HCT116 (cell line): Measurements from ENCODE around the gene CAMK2D. TPM values are rescaled to one million over a fixed set of nuclear protein-coding genes. Genes with fewer than 3 reads are reported as not detected.

ENCODE experiments used
- ATAC-seq: fragments of 200-7000 bp; cut with Tn5 transposase; 2 replicates; pipeline ENCODE4 v1.9.1; 2020; ENCODE audit warnings: mild to moderate bottlenecking, moderate library complexity
- BruUV-seq: library from RNA; stranded (reverse); fragments of 400-500 nt; replicated peaks from 2 replicates; lab custom pipeline; 2021; lab: Mats Ljungman, UMichigan
- CTCF ChIA-PET: fragments of 300-600 bp; sonication (Branson Sonifier 250); formaldehyde crosslinking; loops from one replicate; lab custom pipeline; 2021; ENCODE audit warnings: antibody characterized with exemption; lab: Charles Lee
- POLR2A ChIA-PET: fragments of 300-600, 350-600 bp; sonication (Branson Sonifier 250); formaldehyde crosslinking; loops from one replicate; lab custom pipeline; 2021; ENCODE audit warnings: antibody characterized with exemption; lab: Charles Lee
- RAD21 ChIA-PET, 2 experiments: fragments of 300-600 bp; sonication (Branson Sonifier 250); formaldehyde crosslinking; loops; one replicate each; lab custom pipeline; 2023; ENCODE audit warnings: low total read pairs in 2 of 2; ENCODE audit not compliant: uncharacterized antibody in 2 of 2, unreplicated experiment in 2 of 2, low non-redundant PET in 1 of 2; lab: Charles Lee
- DNase-seq: peaks from one replicate; pipeline ENCODE4 v3.0.0-alpha.2; 2010; ENCODE audit warnings: low read depth, low spot score
- H2AFZ ChIP-seq: fragments of 200-600 bp; shearing (Covaris generic), sonication (generic); 2 replicates; pipeline ENCODE4 v1.6.1; 2017; ENCODE audit warnings: low read depth, mixed run types, mixed read lengths, antibody characterized with exemption, low read length; ENCODE audit not compliant: poor library complexity, severe bottlenecking
- H3K27ac ChIP-seq: 2 replicates; pipeline ENCODE4 v1.5.1; 2012; ENCODE audit warnings: low read depth, low read length
- H3K27me3 ChIP-seq: fragments of 200-600 bp; sonication (generic); 2 replicates; pipeline ENCODE4 v1.6.1; 2016; ENCODE audit warnings: mixed run types, low read length, mixed read lengths; ENCODE audit not compliant: insufficient read depth
- H3K36me3 ChIP-seq, 2 experiments: fragments of 200-500 bp in 1 of 2; fragments of 200-600 bp in 1 of 2; sonication (Bioruptor generic) in 1 of 2; sonication (generic) in 1 of 2; 2 replicates each; pipeline versions ENCODE4 v1.5.1 to v1.6.1; 2014 to 2016; ENCODE audit warnings: low read length in 2 of 2, inconsistent platforms in 1 of 2, mixed read lengths in 1 of 2, mixed run types in 1 of 2; ENCODE audit not compliant: insufficient read depth in 2 of 2, control insufficient read depth in 1 of 2
- H3K4me1 ChIP-seq, 2 experiments: fragments of 200-600 bp in 1 of 2; sonication (generic) in 1 of 2; 2 replicates each; pipeline versions ENCODE4 v1.5.1 to v1.6.1; 2012 to 2017; ENCODE audit warnings: low read length in 2 of 2, inconsistent platforms in 1 of 2, mild to moderate bottlenecking in 1 of 2, mixed read lengths in 1 of 2, mixed run types in 1 of 2, moderate library complexity in 1 of 2; ENCODE audit not compliant: insufficient read depth in 2 of 2, control insufficient read depth in 1 of 2
- H3K4me2 ChIP-seq: fragments of 200-600 bp; sonication (generic); 2 replicates; pipeline ENCODE4 v1.6.1; 2017; ENCODE audit warnings: mixed run types, low read length, mixed read lengths
- H3K4me3 ChIP-seq, 2 experiments: fragments of 200-600 bp in 1 of 2; sonication (generic) in 1 of 2; replicated peaks in 1 of 2; 2 replicates each; pipeline ENCODE4 v1.5.1; 2011 to 2016; ENCODE audit warnings: low read length in 2 of 2, control low read depth in 1 of 2, low read depth in 1 of 2, mild to moderate bottlenecking in 1 of 2, mixed read lengths in 1 of 2, mixed run types in 1 of 2
- H3K79me2 ChIP-seq: fragments of 200-600 bp; sonication (generic); 2 replicates; pipeline ENCODE4 v1.6.1; 2017; ENCODE audit warnings: mild to moderate bottlenecking, mixed run types, low read length, moderate library complexity, mixed read lengths; ENCODE audit not compliant: insufficient read depth
- H3K9ac ChIP-seq: fragments of 200-600 bp; sonication (generic); 2 replicates; pipeline ENCODE4 v1.6.1; 2016; ENCODE audit warnings: low read length, mixed read lengths
- H3K9me2 ChIP-seq: fragments of 200-600 bp; sonication (generic), shearing (Covaris generic); 2 replicates; pipeline ENCODE4 v1.6.1; 2017; ENCODE audit warnings: mixed run types, mild to moderate bottlenecking, moderate library complexity; ENCODE audit not compliant: insufficient read depth
- H3K9me3 ChIP-seq, 2 experiments: fragments of 200-500 bp in 1 of 2; fragments of 200-600 bp in 1 of 2; sonication (Bioruptor generic) in 1 of 2; sonication (generic) in 1 of 2; 2 replicates each; pipeline ENCODE4 v1.6.1; 2014 to 2017; ENCODE audit warnings: low read length in 2 of 2, mixed read lengths in 2 of 2, inconsistent platforms in 1 of 2, low read depth in 1 of 2, mild to moderate bottlenecking in 1 of 2, mixed run types in 1 of 2, moderate library complexity in 1 of 2; ENCODE audit not compliant: control insufficient read depth in 1 of 2, insufficient read depth in 1 of 2
- H4K20me1 ChIP-seq: fragments of 200-600 bp; sonication (generic), shearing (Covaris generic); 2 replicates; pipeline ENCODE4 v1.6.1; 2017; ENCODE audit warnings: mixed run types, mild to moderate bottlenecking, moderate library complexity; ENCODE audit not compliant: insufficient read depth
- CBX3 ChIP-seq: IDR thresholded peaks from 2 replicates; pipeline ENCODE4 v1.6.1; 2012; ENCODE audit warnings: low read depth
- CEBPB ChIP-seq: IDR thresholded peaks from 2 replicates; pipeline ENCODE4 v1.6.1; 2012; ENCODE audit warnings: low read depth
- EGR1 ChIP-seq: IDR thresholded peaks from 2 replicates; pipeline ENCODE4 v1.6.1; 2012; ENCODE audit warnings: low read depth
- EZH2 ChIP-seq: fragments of 200-600 bp; sonication (generic); IDR thresholded peaks from 2 replicates; pipeline ENCODE4 v1.6.1; 2017; ENCODE audit warnings: antibody characterized with exemption, mixed run types
- EZH2phosphoT487 ChIP-seq: fragments of 200-600 bp; IDR thresholded peaks from 2 replicates; pipeline ENCODE4 v1.6.1; 2018; ENCODE audit warnings: antibody characterized with exemption, borderline replicate concordance
- JUND ChIP-seq: IDR thresholded peaks from 2 replicates; pipeline ENCODE4 v1.6.1; 2012
- POLR2A ChIP-seq: IDR thresholded peaks from 2 replicates; pipeline ENCODE4 v1.7.0; 2011; ENCODE audit warnings: borderline replicate concordance; ENCODE audit not compliant: insufficient read depth, insufficient read length; ENCODE audit errors: extremely low read depth
- RAD21 ChIP-seq: IDR thresholded peaks from 2 replicates; pipeline ENCODE4 v1.6.1; 2012; ENCODE audit warnings: low read depth, mild to moderate bottlenecking
- SP1 ChIP-seq: IDR thresholded peaks from 2 replicates; pipeline ENCODE4 v1.6.1; 2012; ENCODE audit warnings: low read depth
- intact Hi-C: fragments of 100-400 bp; cut with micrococcal nuclease; formaldehyde crosslinking; loops from 2 replicates; pipeline ENCODE4 v1.10.0; 2022
- total RNA-seq: library from RNA; stranded (reverse); gene quantifications from one replicate; pipeline ENCODE4 v1.2.1, GENCODE V29; 2021; ENCODE audit not compliant: unreplicated experiment
- TF ChIP-seq, protein P1 (sequence below): IDR thresholded peaks from 2 replicates; pipeline ENCODE4 v1.6.1; 2012
- TF ChIP-seq, protein P2 (sequence below): IDR thresholded peaks from 2 replicates; pipeline ENCODE4 v1.6.1; 2012
- TF ChIP-seq, protein P3 (sequence below), 3 experiments: fragments of 200-600 bp in 1 of 3; sonication (generic) in 1 of 3; IDR thresholded peaks in 2 of 3; conservative IDR thresholded peaks in 1 of 3; 2 replicates each; pipeline ENCODE4 v1.5.1; 2012 to 2017; ENCODE audit warnings: low read depth in 2 of 3, low read length in 2 of 3, antibody characterized with exemption in 1 of 3, borderline replicate concordance in 1 of 3, control low read depth in 1 of 3, mild to moderate bottlenecking in 1 of 3, mixed read lengths in 1 of 3, mixed run types in 1 of 3, moderate library complexity in 1 of 3; ENCODE audit not compliant: insufficient read depth in 1 of 3
- TF ChIP-seq, protein P4 (sequence below): IDR thresholded peaks from 2 replicates; pipeline ENCODE4 v1.6.1; 2011; ENCODE audit warnings: mild to moderate bottlenecking, low read length, moderate library complexity; ENCODE audit not compliant: insufficient replicate concordance; ENCODE audit errors: extremely low read depth

CAMK2D gene
- total RNA-seq, 1 experiment from 2014 or later, result 67.0 TPM

DNA sequence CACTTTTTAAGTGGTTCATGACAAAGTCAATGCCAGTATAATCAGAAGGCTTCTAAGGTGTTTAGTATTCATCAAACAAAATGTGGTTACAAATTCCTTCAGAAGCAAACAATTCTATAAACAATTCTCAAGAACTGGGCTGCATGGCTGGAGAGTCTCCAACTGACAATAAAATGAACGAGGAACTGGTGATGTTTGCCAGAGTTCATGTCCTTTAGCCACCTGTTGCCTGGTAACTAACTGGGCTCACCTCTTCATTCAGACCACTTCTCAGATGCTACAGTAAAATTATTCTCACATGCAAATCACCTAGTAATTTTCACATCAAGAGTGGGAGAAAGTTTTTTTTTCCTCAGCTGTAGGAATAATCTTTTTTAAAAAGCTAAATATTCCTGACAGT is 53.3 kb downstream of the CAMK2D start:
- H3K4me1 ChIP-seq, result peaks cover 10 to 20% of the 10 kb centered on the region in 2 experiments; a peak in 3 of 4 replicates
- no peak for DNase-seq
- TF ChIP-seq, protein P1, sequence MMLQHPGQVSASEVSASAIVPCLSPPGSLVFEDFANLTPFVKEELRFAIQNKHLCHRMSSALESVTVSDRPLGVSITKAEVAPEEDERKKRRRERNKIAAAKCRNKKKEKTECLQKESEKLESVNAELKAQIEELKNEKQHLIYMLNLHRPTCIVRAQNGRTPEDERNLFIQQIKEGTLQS, result no peak
- TF ChIP-seq JUND, result 0 out of 2 replicates have a peak, but pooled peaks have one; percentile 7
- TF ChIP-seq, all 23 proteins: peak for 1
- Histone ChIP-seq H2AFZ (no peak overlapping the region), H4K20me1 (no peaks in the 10 kb centered on the region), H3K27me3 (no peaks in the 10 kb centered on the region), H3K4me3 (no peak overlapping the region), H3K9me2 (no peaks in the 10 kb centered on the region), H3K9me3 (no peaks in the 10 kb centered on the region), H3K4me2 (peak overlapping the region; percentile 9; the same call in 1 of the 2 replicates), H3K79me2 (0 out of 2 replicates have a peak, but pooled peaks cover 22% of the 10 kb centered on the region), H3K36me3 (no peaks in the 10 kb centered on the region), H3K9ac (no peak overlapping the region), H3K27ac (no peak overlapping the region)
- CTCF ChIA-PET, result no interaction called here
- POLR2A ChIA-PET, result no interaction called here
- RAD21 ChIA-PET, result no interaction called here
- ATAC-seq, result 0 out of 2 replicates have a peak, but pooled peaks have one; percentile 59
- no TSS peak for BruUV-seq
- intact Hi-C loops, result no loop called here

DNA sequence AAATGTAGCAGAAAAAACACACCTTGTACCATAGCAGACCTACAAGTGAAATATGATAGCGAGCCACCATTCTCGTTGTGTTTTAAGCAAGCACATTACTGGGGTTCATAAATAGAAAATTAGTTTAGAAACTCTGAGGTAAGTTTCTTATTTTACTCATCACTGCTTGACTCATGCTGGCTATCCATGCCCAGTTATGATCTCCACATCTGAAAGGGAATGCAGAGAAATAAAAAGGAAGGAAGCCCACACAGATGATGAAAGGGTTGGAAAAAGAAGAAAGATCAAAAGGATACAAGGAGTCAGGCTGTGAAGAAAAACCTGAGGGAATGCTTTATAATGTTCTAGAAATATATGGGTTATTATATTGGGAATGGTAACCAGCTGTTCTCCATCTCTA is 54.5 kb downstream of the CAMK2D start:
- ChIA-PET RAD21 (no interaction called here), POLR2A (no interaction called here), CTCF (no interaction called here)
- ATAC-seq (no peak), DNase-seq (no peak)
- Histone ChIP-seq H2AFZ (no peak overlapping the region), H4K20me1 (no peaks in the 10 kb centered on the region), H3K79me2 (0 out of 2 replicates have a peak, but pooled peaks cover 18% of the 10 kb centered on the region), H3K27ac (no peak overlapping the region; the same call in 1 of the 2 replicates), H3K4me1 (peaks cover 10 to 28% of the 10 kb centered on the region in 2 experiments; a peak in 3 of 4 replicates), H3K27me3 (no peaks in the 10 kb centered on the region), H3K4me2 (0 out of 2 replicates have a peak overlapping the region, but pooled peaks have one; percentile 2), H3K4me3 (no peak overlapping the region), H3K36me3 (no peaks in the 10 kb centered on the region), H3K9me3 (no peaks in the 10 kb centered on the region), H3K9ac (no peak overlapping the region), H3K9me2 (no peaks in the 10 kb centered on the region)
- intact Hi-C loops, result no loop called here
- BruUV-seq, result no TSS peak
- TF ChIP-seq, protein P2, sequence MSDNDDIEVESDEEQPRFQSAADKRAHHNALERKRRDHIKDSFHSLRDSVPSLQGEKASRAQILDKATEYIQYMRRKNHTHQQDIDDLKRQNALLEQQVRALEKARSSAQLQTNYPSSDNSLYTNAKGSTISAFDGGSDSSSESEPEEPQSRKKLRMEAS, result no peak
- peak; percentile 71 for TF ChIP-seq CEBPB
- TF ChIP-seq SP1, result peak; percentile 67
- TF ChIP-seq CBX3, result no peak
- TF ChIP-seq, protein P1, result no peak
- TF ChIP-seq JUND, result peak; percentile 65
- TF ChIP-seq, protein P3, sequence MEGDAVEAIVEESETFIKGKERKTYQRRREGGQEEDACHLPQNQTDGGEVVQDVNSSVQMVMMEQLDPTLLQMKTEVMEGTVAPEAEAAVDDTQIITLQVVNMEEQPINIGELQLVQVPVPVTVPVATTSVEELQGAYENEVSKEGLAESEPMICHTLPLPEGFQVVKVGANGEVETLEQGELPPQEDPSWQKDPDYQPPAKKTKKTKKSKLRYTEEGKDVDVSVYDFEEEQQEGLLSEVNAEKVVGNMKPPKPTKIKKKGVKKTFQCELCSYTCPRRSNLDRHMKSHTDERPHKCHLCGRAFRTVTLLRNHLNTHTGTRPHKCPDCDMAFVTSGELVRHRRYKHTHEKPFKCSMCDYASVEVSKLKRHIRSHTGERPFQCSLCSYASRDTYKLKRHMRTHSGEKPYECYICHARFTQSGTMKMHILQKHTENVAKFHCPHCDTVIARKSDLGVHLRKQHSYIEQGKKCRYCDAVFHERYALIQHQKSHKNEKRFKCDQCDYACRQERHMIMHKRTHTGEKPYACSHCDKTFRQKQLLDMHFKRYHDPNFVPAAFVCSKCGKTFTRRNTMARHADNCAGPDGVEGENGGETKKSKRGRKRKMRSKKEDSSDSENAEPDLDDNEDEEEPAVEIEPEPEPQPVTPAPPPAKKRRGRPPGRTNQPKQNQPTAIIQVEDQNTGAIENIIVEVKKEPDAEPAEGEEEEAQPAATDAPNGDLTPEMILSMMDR (IDR thresholded peaks at IDR 0.05 in 2 of 3, conservative IDR thresholded peaks at IDR 0.05 in 1 of 3; ENCODE audit: borderline replicate concordance in 1 of 3, insufficient read depth in 1 of 3, low read depth in 2 of 3, low read length in 2 of 3), result no peak
- peak; percentile 30; the same call in 1 of the 2 replicates for TF ChIP-seq EGR1
- TF ChIP-seq RAD21, result 0 out of 2 replicates have a peak, but pooled peaks have one; percentile 6
- no peak for TF ChIP-seq EZH2phosphoT487
- no peak for TF ChIP-seq POLR2A
- TF ChIP-seq, protein P4, sequence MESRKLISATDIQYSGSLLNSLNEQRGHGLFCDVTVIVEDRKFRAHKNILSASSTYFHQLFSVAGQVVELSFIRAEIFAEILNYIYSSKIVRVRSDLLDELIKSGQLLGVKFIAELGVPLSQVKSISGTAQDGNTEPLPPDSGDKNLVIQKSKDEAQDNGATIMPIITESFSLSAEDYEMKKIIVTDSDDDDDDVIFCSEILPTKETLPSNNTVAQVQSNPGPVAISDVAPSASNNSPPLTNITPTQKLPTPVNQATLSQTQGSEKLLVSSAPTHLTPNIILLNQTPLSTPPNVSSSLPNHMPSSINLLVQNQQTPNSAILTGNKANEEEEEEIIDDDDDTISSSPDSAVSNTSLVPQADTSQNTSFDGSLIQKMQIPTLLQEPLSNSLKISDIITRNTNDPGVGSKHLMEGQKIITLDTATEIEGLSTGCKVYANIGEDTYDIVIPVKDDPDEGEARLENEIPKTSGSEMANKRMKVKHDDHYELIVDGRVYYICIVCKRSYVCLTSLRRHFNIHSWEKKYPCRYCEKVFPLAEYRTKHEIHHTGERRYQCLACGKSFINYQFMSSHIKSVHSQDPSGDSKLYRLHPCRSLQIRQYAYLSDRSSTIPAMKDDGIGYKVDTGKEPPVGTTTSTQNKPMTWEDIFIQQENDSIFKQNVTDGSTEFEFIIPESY, result no peak
- TF ChIP-seq EZH2, result no peak
